ENCODE measurements around the gene STING1. TPM values are rescaled to one million over a fixed set of nuclear protein-coding genes. Genes with fewer than 3 reads are reported as not detected.

The STING1 gene
- total RNA-seq, 2 experiments from 2014 or later, result 37.4 to 40.5 TPM

DNA sequence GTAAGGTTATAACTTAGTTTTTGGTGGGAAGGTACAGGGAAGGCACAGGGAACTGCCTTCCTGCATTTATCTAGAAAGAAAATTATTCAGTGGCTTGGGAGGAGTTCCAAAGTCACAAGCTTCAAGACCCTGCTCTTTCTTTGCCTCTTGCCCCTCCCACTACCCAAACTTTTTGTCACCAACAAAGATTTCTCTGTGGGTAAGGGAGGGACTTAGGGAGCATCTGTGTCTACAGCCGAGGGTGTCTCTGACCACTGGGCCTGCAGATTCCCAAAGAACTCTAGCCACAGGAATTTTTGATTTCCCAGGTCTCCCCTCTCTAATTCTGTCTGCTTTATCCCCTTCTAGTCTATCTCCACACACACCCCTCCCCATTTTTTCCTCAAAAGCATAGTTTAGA lies 22.1 kb downstream of the STING1 start:
- Mint-ChIP-seq H3K36me3 (no peaks in the 10 kb centered on the region), H3K4me3 (no peak overlapping the region), H3K9me3 (no peaks in the 10 kb centered on the region), H3K27ac (no peak overlapping the region), H3K27me3 (no peaks in the 10 kb centered on the region), H3K4me1 (peaks cover 40% of the 10 kb centered on the region)
- no peak for DNase-seq

DNA sequence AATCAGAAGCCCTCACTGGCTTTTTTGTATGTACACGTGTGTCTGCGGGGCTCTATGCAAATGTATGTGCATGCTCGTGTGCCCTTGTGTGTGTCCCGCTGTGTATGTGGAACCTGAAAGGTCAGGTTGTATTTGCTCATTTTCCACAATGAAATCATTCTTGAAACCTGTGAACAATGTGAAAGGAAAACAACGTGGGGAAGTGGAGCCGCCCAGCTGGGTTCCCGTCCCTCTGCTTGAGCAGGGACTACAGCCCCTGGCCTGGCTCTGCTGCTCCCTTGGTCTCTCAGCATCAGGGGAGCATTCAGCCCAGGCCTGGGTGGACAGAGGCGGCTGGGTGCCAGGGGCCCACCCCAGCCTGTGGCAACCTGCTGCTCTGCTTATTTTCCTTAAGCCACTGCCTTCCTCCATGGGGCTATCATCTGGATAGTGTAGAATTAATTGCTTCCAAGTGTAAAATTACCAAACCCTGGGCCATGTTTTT lies 23.1 kb downstream of the STING1 start:
- no peaks in the 10 kb centered on the region for H3K9me3 Mint-ChIP-seq
- H3K36me3 Mint-ChIP-seq, result no peaks in the 10 kb centered on the region
- DNase-seq, result peak; percentile 51
- no peak overlapping the region for H3K4me3 Mint-ChIP-seq
- H3K27me3 Mint-ChIP-seq, result no peaks in the 10 kb centered on the region
- H3K4me1 Mint-ChIP-seq, result peaks cover 40% of the 10 kb centered on the region
- peak overlapping the region; percentile 89 for H3K27ac Mint-ChIP-seq

DNA sequence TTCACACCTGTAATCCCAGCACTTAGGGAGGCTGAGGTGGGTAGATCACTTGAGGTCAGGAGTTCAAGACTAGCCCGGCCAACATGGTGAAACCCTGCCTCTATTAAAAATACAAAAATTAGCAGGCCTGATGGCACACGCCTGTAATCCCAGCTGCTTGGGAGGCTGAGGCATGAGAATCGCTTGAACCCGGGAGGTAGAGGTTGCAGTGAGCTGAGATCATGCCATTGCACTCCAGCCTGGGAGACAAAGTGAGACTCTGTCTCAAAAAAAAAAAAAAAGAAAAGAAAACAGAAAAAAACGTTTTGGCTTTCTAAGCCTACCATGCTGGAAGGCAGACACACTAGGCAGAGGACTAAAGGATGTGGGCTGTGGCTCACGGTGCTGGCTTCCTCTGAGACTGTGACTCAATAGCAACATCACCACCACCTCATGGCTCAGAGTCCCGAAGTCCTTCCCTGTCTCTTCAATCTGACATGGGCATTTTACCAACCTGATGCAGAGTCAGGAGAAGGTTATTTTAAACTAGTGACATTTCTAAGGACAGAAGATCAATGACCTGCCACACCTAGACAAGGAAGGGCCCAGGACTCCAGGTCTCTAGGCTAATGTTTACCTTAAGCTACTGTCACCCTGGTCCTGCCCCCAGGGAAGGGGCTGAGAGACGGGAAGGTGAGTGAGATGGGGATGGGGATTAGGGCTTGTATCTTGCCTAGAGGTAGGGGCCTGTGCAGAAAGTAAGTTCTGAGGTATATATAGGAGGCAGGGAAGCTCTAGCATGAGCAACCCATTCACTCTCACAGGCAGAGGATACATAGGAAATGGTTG lies 23.8 kb downstream of the STING1 start:
- H3K27ac Mint-ChIP-seq, result peak overlapping the region; percentile 89
- H3K9me3 Mint-ChIP-seq, result peaks cover 4% of the 10 kb centered on the region
- H3K4me3 Mint-ChIP-seq, result peak overlapping the region; percentile 36
- H3K36me3 Mint-ChIP-seq, result peaks cover 1% of the 10 kb centered on the region
- peak; percentile 78 for DNase-seq
- peaks cover 46% of the 10 kb centered on the region for H3K4me1 Mint-ChIP-seq
- no peaks in the 10 kb centered on the region for H3K27me3 Mint-ChIP-seq

DNA sequence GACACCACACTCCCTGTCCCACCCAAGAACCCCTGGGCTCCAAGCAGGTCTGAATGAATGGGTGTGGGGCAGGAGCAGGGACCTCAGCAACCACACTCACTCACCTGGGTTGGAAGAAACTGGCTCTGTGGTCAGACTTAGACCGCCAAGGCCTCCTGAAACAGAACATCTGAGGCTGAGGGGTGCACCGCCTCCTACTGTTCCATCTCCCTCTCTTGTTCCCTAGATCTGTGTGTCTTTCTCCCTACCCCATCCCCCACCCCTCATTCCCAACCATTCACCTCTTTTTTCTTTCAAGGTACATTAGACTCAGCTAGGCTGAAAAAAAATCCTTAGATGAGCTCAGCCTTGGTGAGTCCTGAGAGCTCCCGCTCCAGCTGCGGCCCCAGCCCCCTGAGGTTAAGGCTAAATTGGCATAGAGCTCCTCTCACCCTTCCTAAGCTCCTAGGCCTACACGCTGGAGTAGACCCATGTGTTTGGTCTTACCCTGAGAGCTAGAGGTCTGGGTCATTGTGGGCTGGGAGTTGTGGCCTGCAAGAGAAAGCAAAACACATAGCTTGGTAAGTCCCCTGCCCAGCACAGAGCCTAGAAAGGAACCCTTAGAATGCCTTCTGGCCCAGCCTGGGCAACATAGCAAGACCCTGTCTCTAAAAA lies 24.8 kb downstream of the STING1 start:
- Mint-ChIP-seq H3K9me3 (peaks cover 7% of the 10 kb centered on the region), H3K27me3 (no peaks in the 10 kb centered on the region), H3K27ac (peak overlapping the region; percentile 40), H3K4me1 (peaks cover 48% of the 10 kb centered on the region), H3K36me3 (peaks cover 2% of the 10 kb centered on the region), H3K4me3 (no peak overlapping the region)
- DNase-seq, result no peak

DNA sequence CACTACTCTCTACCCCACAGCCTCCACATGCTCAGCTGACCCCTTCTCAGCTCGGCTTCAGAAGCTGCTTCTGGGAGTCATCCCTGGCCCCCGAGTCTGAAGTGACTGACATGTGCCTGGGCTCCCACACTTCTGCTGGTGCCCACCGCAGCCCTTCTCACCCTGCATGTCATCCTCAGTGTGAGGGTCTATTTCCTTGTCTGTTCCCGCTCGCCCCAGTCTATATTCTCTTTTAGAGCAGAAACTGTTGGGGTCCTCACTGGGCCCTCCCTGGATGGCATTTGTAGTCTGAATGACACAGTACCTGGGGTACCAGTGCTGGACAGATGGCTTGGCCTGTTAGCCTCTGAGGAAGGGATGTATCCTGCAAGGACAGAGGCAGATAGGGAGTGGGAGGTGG lies 25.3 kb downstream of the STING1 start:
- Mint-ChIP-seq H3K4me3 (no peak overlapping the region), H3K4me1 (peaks cover 47% of the 10 kb centered on the region), H3K9me3 (peaks cover 7% of the 10 kb centered on the region), H3K27ac (no peak overlapping the region), H3K36me3 (peaks cover 2% of the 10 kb centered on the region), H3K27me3 (no peaks in the 10 kb centered on the region)
- DNase-seq, result no peak

DNA sequence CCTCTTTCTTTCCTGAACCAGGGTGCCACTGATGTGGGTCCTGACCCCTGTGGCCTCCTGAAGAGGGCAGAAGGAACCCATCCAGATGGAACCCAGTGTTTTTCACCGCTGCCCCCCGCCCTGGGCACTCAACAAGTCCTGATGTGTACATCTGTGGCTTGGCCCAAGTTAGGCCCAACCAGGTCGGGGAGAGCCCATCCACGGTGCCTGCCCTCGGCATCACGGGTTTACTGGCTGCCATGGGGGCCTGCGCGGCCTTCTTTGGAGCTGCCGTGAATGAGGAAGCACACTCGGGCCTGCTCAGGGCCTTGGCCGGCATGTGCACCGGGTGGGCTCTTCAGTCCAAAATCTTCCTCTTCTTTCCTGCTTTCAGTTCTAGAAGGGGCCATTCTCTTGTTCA lies 25.8 kb downstream of the STING1 start:
- peaks cover 2% of the 10 kb centered on the region for H3K36me3 Mint-ChIP-seq
- H3K27me3 Mint-ChIP-seq, result no peaks in the 10 kb centered on the region
- no peak for DNase-seq
- H3K27ac Mint-ChIP-seq, result no peak overlapping the region
- peaks cover 7% of the 10 kb centered on the region for H3K9me3 Mint-ChIP-seq
- peaks cover 47% of the 10 kb centered on the region for H3K4me1 Mint-ChIP-seq
- H3K4me3 Mint-ChIP-seq, result no peak overlapping the region

DNA sequence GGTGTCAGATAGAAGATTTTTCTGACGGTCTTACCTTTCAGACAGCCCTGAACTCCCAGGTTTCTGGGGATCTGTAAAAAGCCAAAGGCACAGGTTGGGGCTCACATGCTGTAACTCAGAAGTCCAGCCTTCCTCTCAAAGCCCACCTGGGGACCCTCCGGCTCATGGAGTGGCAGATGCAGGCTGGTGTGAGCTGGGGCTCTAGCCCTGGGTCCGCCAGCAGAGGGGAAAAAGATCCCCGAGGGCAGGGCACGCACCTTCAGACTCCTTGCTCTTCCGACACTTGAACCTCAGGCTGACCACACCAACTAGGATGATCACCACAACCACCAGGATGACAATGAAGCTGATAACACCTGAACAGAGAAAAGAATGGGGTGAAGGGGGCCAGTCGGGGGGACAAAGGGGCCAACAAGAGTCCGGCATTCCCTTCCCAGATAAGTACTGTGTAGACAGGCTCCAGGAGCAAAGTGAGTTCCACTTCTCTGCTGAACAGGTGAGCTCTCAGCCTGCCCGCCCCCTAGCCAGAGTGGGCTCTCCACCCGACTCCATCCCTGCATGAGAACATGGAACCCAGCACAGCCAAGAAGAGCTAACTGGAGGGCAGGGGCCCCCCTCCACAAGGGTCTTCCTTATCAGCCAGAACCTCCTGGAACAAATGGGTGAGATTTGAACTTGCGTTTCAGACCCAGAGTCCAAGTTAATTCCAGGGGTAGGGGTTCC lies 27.8 kb downstream of the STING1 start:
- no peak for DNase-seq
- Mint-ChIP-seq H3K36me3 (peaks cover 2% of the 10 kb centered on the region), H3K4me1 (peaks cover 38% of the 10 kb centered on the region), H3K9me3 (peaks cover 7% of the 10 kb centered on the region), H3K27me3 (no peaks in the 10 kb centered on the region), H3K4me3 (no peak overlapping the region), H3K27ac (peak overlapping the region; percentile 7)

DNA sequence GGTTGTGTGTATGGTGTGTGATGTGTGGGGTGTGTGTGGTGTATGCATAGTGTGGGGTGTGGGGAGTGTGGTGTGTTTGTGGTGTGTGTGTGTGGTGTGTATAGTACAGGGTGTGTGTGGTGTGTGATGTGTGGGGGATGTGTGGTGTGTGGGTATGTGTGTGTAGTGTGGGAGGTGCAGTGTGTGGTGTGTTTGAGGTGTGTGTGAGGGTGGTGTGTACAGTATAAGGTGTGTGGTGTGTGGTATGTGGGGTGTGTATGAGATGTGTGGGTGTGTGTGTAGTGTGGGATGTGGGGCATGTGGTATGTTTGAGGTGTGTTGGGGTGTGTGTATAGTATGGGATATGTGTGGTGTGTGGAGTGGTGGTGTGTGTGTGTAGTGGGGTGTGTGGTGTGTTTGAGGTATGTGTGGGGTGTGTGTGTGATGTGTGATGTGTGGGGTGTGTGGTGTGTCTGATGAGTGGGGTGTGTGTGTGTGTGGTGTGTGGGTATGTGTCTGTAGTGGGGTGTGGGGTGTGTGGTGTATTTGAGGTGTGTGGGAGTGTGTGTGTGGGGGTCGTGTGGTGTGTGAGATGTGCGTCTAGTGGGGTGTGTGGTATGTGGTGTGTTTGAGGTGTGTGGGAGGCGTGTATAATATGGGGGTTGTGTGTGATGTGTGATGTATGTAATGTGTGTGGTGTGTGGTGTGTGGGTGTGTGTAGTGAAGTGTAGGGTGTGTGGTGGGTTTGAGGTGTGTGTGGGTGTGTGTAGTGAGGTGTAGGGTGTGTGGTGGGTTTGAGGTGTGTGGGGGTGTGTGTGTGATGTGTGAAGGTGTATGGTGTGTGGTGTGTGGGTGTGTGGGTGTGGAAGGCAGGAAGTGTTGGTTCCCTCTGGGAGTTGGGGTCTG lies 28.6 kb downstream of the STING1 start:
- peak overlapping the region; percentile 36 for H3K27ac Mint-ChIP-seq
- no peaks in the 10 kb centered on the region for H3K27me3 Mint-ChIP-seq
- DNase-seq, result no peak
- H3K4me3 Mint-ChIP-seq, result no peak overlapping the region
- peaks cover 32% of the 10 kb centered on the region for H3K4me1 Mint-ChIP-seq
- peaks cover 2% of the 10 kb centered on the region for H3K36me3 Mint-ChIP-seq
- H3K9me3 Mint-ChIP-seq, result peaks cover 7% of the 10 kb centered on the region

DNA sequence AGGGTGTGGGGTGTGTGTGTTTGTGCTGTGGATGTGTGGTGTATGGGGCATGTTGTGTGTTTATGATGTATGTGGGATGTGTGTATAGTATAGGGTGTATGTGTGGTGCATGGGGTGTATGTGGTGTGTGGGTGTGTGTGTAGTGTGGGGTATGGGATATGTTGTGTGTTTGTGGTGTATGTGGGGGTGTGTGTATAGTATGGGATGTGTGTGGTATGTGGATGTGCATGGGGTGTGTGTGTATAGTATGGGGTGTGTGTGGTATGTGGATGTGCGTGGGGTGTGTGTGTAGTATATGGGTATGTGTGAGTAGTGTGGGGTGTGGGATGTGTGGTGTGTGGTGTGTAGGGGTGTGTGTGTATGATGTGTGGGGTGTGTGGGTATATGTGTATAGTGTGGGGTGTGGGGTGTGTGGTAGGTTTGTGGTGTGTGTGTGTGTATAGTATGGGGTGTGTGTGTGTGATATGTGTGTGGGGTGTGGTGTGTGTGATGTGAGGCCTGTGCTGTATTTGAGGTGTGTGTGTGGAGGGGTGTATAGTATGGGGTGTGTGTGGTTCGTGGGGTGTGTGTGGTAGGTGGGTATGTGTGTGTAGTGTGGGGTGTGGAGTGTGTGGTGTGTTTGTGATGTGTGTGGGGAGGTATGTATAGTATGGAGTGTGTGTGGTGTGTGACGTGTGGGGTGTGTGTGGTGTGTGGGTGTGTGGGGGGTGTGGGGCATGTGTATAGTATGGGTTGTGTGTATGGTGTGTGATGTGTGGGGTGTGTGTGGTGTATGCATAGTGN lies 30.5 kb downstream of the STING1 start:
- Mint-ChIP-seq H3K9me3 (peaks cover 9% of the 10 kb centered on the region), H3K4me1 (peaks cover 36% of the 10 kb centered on the region), H3K36me3 (peaks cover 10% of the 10 kb centered on the region), H3K4me3 (no peak overlapping the region), H3K27me3 (no peaks in the 10 kb centered on the region), H3K27ac (no peak overlapping the region)
- no peak for DNase-seq

DNA sequence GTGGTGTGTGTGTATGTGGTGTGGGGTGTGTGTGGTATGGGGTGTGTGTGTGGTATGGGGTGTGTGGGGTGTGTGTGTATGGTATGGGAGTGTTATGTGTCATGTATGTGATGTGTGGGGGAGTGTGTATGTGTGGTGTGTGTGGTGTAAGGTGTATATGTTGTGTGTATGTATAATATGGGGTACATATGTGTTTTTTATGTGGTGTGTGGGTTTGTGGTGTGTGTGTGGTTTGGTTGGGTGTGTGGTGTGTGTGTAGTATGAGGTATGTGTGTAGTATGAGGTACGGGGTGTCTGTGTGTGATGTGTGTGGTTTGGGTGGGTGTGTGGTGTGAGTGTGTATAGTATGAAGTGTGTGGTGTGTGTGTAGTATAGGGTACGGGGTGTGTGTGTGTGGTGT lies 31.4 kb downstream of the STING1 start:
- Mint-ChIP-seq H3K9me3 (peaks cover 14% of the 10 kb centered on the region), H3K36me3 (peaks cover 16% of the 10 kb centered on the region), H3K4me1 (peaks cover 38% of the 10 kb centered on the region), H3K27ac (no peak overlapping the region), H3K27me3 (no peaks in the 10 kb centered on the region), H3K4me3 (no peak overlapping the region)
- DNase-seq, result no peak

DNA sequence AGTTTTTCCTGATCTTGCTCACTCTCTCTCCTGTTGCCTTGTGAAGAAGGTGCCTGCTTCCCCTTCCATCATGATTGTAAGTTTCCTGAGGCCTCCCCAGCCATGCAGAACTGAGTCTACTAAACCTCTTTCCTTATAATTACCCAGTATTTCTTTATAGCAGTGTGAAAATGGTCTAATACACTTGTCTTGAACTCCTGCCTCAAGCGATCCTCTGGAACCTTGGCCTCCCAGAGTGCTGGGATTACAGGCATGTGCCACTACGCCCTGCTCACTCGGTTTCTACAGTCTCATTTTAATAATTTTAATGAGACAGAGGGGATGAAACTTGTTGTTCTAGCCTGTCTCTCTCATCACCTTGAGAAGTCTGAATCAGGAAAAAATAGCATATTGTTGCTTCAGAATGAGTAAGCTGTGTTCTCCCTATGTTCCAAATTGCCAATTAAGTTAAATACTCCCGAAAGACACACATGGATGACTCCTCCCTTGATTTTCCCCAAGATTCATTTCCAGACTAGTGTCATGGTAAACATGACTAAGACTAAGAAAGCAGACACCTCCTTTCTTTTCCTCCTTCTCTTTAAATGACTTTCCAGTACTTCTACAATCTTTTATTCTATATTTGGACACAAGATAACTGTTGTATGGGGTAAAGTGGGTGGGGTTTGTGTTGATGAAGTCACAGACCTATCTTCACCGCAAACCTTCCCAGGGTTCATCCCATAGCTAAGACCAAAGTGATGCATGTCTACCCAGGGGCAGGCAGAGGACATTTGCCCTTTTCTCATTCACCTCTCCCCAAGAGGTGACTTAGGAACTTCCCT lies 35.4 kb downstream of the STING1 start:
- Mint-ChIP-seq H3K4me3 (no peak overlapping the region), H3K9me3 (peaks cover 7% of the 10 kb centered on the region), H3K27ac (peak overlapping the region; percentile 87), H3K27me3 (no peaks in the 10 kb centered on the region), H3K4me1 (peaks cover 46% of the 10 kb centered on the region), H3K36me3 (peaks cover 14% of the 10 kb centered on the region)
- DNase-seq, result no peak

DNA sequence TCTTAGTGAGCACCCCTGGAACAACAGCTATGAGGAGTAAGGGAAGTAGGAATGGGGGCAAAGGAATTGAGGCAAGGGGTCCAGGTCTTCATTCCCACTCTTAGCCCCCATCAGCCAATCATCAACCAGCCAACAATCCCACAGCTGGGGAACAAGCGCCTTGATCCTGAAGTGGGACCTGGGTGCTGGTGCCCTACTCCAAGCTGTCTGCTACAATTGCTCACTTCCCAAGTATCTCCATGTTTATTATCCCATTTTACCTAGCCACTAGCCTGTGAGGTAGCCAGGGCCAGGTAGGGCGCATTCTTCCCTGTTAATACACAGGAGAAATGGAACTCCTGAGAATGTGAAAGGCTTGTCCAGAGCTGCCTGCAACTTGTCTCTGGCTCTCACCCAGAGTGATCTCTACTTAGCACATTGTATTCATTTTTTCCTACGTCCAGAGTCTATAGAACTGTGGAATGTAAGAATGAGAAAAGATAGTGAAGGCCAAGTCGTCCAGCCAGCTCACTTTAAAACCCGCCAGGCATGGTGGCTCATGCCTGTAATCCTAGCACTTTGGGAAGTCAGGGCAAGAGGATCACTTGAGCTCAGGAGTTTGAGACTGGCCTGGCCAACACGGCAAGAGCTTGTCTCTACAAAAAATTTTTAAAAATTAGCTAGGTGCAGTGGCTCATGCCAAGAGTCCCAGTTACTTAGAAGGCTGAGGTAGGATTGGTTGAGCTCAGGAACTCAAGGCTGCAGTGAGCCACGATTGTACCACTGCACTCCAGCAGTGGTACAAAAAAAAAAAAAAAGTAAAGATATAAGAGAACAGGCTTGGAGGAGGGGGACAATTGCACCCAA lies 37.0 kb downstream of the STING1 start:
- H3K36me3 Mint-ChIP-seq, result peaks cover 14% of the 10 kb centered on the region
- no peak for DNase-seq
- H3K27me3 Mint-ChIP-seq, result no peaks in the 10 kb centered on the region
- peaks cover 46% of the 10 kb centered on the region for H3K4me1 Mint-ChIP-seq
- H3K4me3 Mint-ChIP-seq, result no peak overlapping the region
- peaks cover 7% of the 10 kb centered on the region for H3K9me3 Mint-ChIP-seq
- H3K27ac Mint-ChIP-seq, result no peak overlapping the region

Measured in activated naive CD8-positive, alpha-beta T cell treated with anti-CD3 and anti-CD28 coated beads for 36 hours (primary cell).